Osteocyte (in vitro differentiated cells): Measurements from ENCODE around the gene DOCK1. TPM values are rescaled to one million over a fixed set of nuclear protein-coding genes. Genes with fewer than 3 reads are reported as not detected.

Experiments
- DNase-seq: peaks from one replicate; pipeline ENCODE4 v3.0.0; 2021; ENCODE audit warnings: mixed read lengths; ENCODE audit not compliant: unreplicated experiment; ENCODE audit errors: extremely low spot score
- H3K27ac Mint-ChIP-seq: one replicate; pipeline ENCODE4 v1.8.0; 2021; ENCODE audit warnings: mild to moderate bottlenecking, mixed read lengths; ENCODE audit not compliant: unreplicated experiment
- H3K27me3 Mint-ChIP-seq: one replicate; pipeline ENCODE4 v1.8.0; 2021; ENCODE audit warnings: mixed read lengths; ENCODE audit not compliant: unreplicated experiment
- H3K36me3 Mint-ChIP-seq: one replicate; pipeline ENCODE4 v1.8.0; 2021; ENCODE audit warnings: mixed read lengths; ENCODE audit not compliant: unreplicated experiment
- H3K4me1 Mint-ChIP-seq: one replicate; pipeline ENCODE4 v1.8.0; 2021; ENCODE audit warnings: mixed read lengths; ENCODE audit not compliant: unreplicated experiment
- H3K4me3 Mint-ChIP-seq: one replicate; pipeline ENCODE4 v1.8.0; 2021; ENCODE audit warnings: mild to moderate bottlenecking, moderate library complexity, mixed read lengths; ENCODE audit not compliant: unreplicated experiment
- H3K9me3 Mint-ChIP-seq: one replicate; pipeline ENCODE4 v1.8.0; 2021; ENCODE audit warnings: mixed read lengths; ENCODE audit not compliant: unreplicated experiment
- total RNA-seq: library from RNA; stranded (reverse); gene quantifications from 2 replicates; pipeline ENCODE4 v1.2.1, GENCODE V29; 2021
- TF ChIP-seq, protein P1 (sequence below): fragments of 200-600 bp; sonication (generic); IDR thresholded peaks from 2 replicates; pipeline ENCODE4 v1.5.0; 2021; ENCODE audit warnings: antibody characterized with exemption, mild to moderate bottlenecking, moderate library complexity

The DOCK1 gene
- total RNA-seq, 1 donor from 2014 or later, result 66.3 TPM

- H3K4me3 Mint-ChIP-seq, result no peak overlapping the region
- no peak for DNase-seq
- H3K4me1 Mint-ChIP-seq, result peaks cover 2% of the 10 kb centered on the region
- TF ChIP-seq, protein P1, sequence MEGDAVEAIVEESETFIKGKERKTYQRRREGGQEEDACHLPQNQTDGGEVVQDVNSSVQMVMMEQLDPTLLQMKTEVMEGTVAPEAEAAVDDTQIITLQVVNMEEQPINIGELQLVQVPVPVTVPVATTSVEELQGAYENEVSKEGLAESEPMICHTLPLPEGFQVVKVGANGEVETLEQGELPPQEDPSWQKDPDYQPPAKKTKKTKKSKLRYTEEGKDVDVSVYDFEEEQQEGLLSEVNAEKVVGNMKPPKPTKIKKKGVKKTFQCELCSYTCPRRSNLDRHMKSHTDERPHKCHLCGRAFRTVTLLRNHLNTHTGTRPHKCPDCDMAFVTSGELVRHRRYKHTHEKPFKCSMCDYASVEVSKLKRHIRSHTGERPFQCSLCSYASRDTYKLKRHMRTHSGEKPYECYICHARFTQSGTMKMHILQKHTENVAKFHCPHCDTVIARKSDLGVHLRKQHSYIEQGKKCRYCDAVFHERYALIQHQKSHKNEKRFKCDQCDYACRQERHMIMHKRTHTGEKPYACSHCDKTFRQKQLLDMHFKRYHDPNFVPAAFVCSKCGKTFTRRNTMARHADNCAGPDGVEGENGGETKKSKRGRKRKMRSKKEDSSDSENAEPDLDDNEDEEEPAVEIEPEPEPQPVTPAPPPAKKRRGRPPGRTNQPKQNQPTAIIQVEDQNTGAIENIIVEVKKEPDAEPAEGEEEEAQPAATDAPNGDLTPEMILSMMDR, result no peak
- no peaks in the 10 kb centered on the region for H3K27me3 Mint-ChIP-seq
- H3K9me3 Mint-ChIP-seq, result no peaks in the 10 kb centered on the region
- peaks cover 23% of the 10 kb centered on the region for H3K36me3 Mint-ChIP-seq
- no peak overlapping the region for H3K27ac Mint-ChIP-seq
Measured at GRCh38 chr10:127091354-127091753, 186.1 kb downstream of the DOCK1 start.

GRCh38 chr10:127092916-127093315, 187.7 kb downstream of the DOCK1 start:
- TF ChIP-seq, protein P1, result no peak
- H3K27ac Mint-ChIP-seq, result no peak overlapping the region

DNA sequence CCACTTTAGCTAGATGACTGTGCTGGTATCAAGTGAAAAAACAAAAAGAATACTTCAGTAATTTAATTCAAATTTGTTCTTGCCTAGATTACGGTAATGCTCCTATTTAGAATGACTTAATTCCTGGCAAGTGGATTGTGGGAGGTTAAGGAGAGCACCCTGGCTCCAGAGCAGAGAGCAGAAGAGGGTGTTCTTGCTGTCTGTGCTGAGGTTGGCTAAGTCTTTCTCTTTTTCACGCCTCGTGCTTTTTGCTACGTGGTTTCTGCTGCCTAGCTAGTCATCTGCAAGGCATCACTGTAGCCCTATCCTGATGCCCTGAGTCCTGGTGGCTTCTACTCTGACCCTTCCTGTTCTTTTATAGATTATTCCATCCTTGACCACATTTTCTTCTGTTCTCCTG, 189.8 kb downstream of the DOCK1 start:
- TF ChIP-seq, protein P1, result no peak
- Mint-ChIP-seq H3K36me3 (peaks cover 26% of the 10 kb centered on the region), H3K9me3 (no peaks in the 10 kb centered on the region), H3K4me1 (no peaks in the 10 kb centered on the region), H3K4me3 (no peak overlapping the region), H3K27me3 (no peaks in the 10 kb centered on the region), H3K27ac (no peak overlapping the region)
- DNase-seq, result no peak

More at GRCh38 chr10:127092916-127093315, 187.7 kb downstream of the DOCK1 start:
- no peak for DNase-seq
- H3K4me3 Mint-ChIP-seq, result no peak overlapping the region
- peaks cover 23% of the 10 kb centered on the region for H3K36me3 Mint-ChIP-seq
- no peaks in the 10 kb centered on the region for H3K27me3 Mint-ChIP-seq
- H3K4me1 Mint-ChIP-seq, result peaks cover 2% of the 10 kb centered on the region
- no peaks in the 10 kb centered on the region for H3K9me3 Mint-ChIP-seq

- Mint-ChIP-seq H3K27ac (no peak overlapping the region), H3K9me3 (no peaks in the 10 kb centered on the region), H3K4me1 (no peaks in the 10 kb centered on the region), H3K4me3 (no peak overlapping the region), H3K36me3 (peaks cover 16% of the 10 kb centered on the region), H3K27me3 (no peaks in the 10 kb centered on the region)
- TF ChIP-seq, protein P1, result no peak
- no peak for DNase-seq
Measured at GRCh38 chr10:127100983-127101615, 195.9 kb downstream of the DOCK1 start.

- H3K27ac Mint-ChIP-seq, result no peak overlapping the region
- DNase-seq, result no peak
- H3K9me3 Mint-ChIP-seq, result no peaks in the 10 kb centered on the region
- H3K4me3 Mint-ChIP-seq, result no peak overlapping the region
- H3K4me1 Mint-ChIP-seq, result no peaks in the 10 kb centered on the region
- H3K27me3 Mint-ChIP-seq, result no peaks in the 10 kb centered on the region
- peaks cover 19% of the 10 kb centered on the region for H3K36me3 Mint-ChIP-seq
- TF ChIP-seq, protein P1, result no peak
Measured at GRCh38 chr10:127102176-127102575, 196.9 kb downstream of the DOCK1 start.
